ENCODE measurements around the gene RNF14. TPM values are rescaled to one million over a fixed set of nuclear protein-coding genes. Genes with fewer than 3 reads are reported as not detected.

The RNF14 gene
- total RNA-seq, 4 donors from 2014 or later = 11.9 to 45.0 (median 23.6) TPM

DNA sequence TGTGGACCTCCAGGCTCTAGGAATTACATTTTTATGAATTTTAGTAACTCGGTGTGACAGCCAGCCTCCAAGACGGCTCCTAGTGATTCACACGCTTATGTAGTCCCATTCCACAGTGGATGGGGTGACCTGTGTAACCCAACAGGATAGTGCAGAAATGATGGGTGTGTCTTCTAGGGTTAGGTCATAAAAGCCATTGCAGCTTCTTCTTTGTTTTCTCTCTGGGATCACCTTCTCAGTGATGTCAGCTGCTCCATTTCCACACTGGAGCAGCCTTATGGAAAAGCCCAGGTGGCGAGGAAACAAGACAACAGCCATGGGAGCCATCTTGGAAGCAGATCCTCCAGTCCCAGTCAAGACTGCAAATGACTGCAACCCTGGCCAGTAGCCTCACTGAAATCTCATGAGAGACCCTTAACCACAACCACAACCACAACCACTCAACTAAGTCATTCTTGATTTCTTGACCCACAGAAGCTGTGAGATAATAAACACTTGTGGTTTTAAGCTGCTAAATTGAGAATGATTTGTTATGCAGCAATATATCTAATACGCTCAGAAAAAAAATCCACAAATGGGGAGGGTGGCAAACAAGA is 49.0 kb downstream of the RNF14 start:
- H3K36me3 ChIP-seq = no peaks in the 10 kb centered on the region
- H3K9me3 ChIP-seq = peaks cover 0 to 8% (median 0%) of the 10 kb centered on the region in 3 donors
- DNase-seq = no peak
- no peak overlapping the region for H3K27ac ChIP-seq
- no peak overlapping the region for H3K4me3 ChIP-seq
- peaks cover 5 to 37% (median 20%) of the 10 kb centered on the region in 3 donors for H3K4me1 ChIP-seq
- 81 to 82% methylated on average over 4 to 5 of the region's 5 CpGs for WGBS, 2 donors
- intact Hi-C loops (cut with DNase I) = no loop called here
- TF ChIP-seq POLR2A (IDR thresholded peaks at IDR 0.05) (no peak), CTCF (IDR thresholded peaks at IDR 0.05) (no peak)
- no peaks in the 10 kb centered on the region for H3K27me3 ChIP-seq

GRCh38 chr5:142020122-142020659 is 51.3 kb downstream of the RNF14 start:
- Histone ChIP-seq H3K9me3 (peaks cover 0 to 8% (median 0%) of the 10 kb centered on the region in 3 donors), H3K36me3 (no peaks in the 10 kb centered on the region), H3K27me3 (no peaks in the 10 kb centered on the region), H3K4me3 (no peak overlapping the region), H3K4me1 (peaks cover 0 to 22% (median 6%) of the 10 kb centered on the region in 3 donors), H3K27ac (no peak overlapping the region)
- DNase-seq = no peak
- intact Hi-C loops (cut with DNase I) = no loop called here
- no peak for TF ChIP-seq POLR2A (IDR thresholded peaks at IDR 0.05)
- TF ChIP-seq CTCF (IDR thresholded peaks at IDR 0.05) = no peak
- 88 to 94% methylated on average over 1 of the region's 1 CpG for WGBS, 2 donors

- H3K4me3 ChIP-seq = no peak overlapping the region
- H3K4me1 ChIP-seq = peaks cover 0 to 12% (median 3%) of the 10 kb centered on the region in 3 donors
- intact Hi-C loops (cut with DNase I) = no loop called here
- no peaks in the 10 kb centered on the region for H3K36me3 ChIP-seq
- WGBS, 2 donors = 63 to 68% methylated on average over 6 of the region's 6 CpGs
- H3K27me3 ChIP-seq = no peaks in the 10 kb centered on the region
- peaks cover 0 to 8% (median 0%) of the 10 kb centered on the region in 3 donors for H3K9me3 ChIP-seq
- TF ChIP-seq POLR2A (IDR thresholded peaks at IDR 0.05) = no peak
- no peak for TF ChIP-seq CTCF (IDR thresholded peaks at IDR 0.05)
- no peak for DNase-seq
- no peak overlapping the region for H3K27ac ChIP-seq
These were observed 54.9 kb downstream of the RNF14 start for GRCh38 chr5:142023836-142024235.

DNA sequence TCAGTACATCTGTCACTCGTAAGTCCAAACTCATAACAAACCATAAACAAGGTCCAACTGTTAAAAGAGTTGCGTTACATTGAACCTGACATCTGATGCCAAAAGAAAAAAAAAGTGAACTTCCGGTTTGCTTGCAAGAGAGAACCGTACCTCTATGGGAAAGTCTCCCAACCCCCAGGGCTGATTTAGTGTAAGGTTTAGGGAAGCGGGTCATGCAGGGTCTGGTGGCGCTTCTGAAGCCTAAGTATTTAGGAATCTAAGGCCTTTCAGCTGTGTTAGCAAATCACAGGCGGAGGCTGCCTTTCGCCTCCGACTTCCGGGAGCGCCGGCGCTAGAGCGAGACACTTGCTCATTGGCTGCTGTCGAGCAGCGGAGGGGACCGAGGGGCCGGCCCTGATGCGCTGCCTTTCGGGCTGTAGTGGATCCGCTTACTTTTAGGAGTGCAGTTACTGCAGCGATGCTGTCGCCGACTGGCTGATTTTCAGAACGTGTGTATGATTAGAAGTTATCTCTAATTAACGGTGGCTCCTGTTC is 55.9 kb downstream of the RNF14 start:
- Histone ChIP-seq H3K4me1 (peaks cover 0 to 12% (median 3%) of the 10 kb centered on the region in 3 donors), H3K27ac (peak overlapping the region; percentile 55 to 84 (median 78)), H3K4me3 (peak overlapping the region; percentile 11 to 64 (median 47)), H3K36me3 (no peaks in the 10 kb centered on the region), H3K27me3 (no peaks in the 10 kb centered on the region), H3K9me3 (peaks cover 0 to 8% (median 0%) of the 10 kb centered on the region in 3 donors)
- intact Hi-C loops (cut with DNase I) = no loop called here
- DNase-seq = peak; percentile 38
- WGBS, 2 donors = 0% methylated on average over 14 to 18 of the region's 26 CpGs
- peak in 1 of 4 donors; percentile 51 for TF ChIP-seq POLR2A (IDR thresholded peaks at IDR 0.05)
- peak in 1 of 6 experiments; percentile 28 for TF ChIP-seq CTCF (IDR thresholded peaks at IDR 0.05)

GRCh38 chr5:142025637-142026036 is 56.7 kb downstream of the RNF14 start:
- intact Hi-C loops (cut with DNase I) = no loop called here
- H3K4me3 ChIP-seq = peak overlapping the region in 1 of 4 donors; percentile 64

More at GRCh38 chr5:142025637-142026036, 56.7 kb downstream of the RNF14 start:
- no peak for DNase-seq
- 78 to 82% methylated on average over 7 to 8 of the region's 8 CpGs for WGBS, 2 donors
- no peaks in the 10 kb centered on the region for H3K36me3 ChIP-seq
- H3K27ac ChIP-seq = peak overlapping the region in 1 of 4 donors; percentile 79
- TF ChIP-seq POLR2A (IDR thresholded peaks at IDR 0.05) = no peak
- no peak for TF ChIP-seq CTCF (IDR thresholded peaks at IDR 0.05)
- peaks cover 0 to 1% (median 0%) of the 10 kb centered on the region in 3 donors for H3K9me3 ChIP-seq
- H3K27me3 ChIP-seq = no peaks in the 10 kb centered on the region
- peaks cover 0 to 12% (median 3%) of the 10 kb centered on the region in 3 donors for H3K4me1 ChIP-seq

All from esophagus squamous epithelium (tissue), 5 donors.